Ascending aorta (tissue), 2 donors: ENCODE results near the gene CMIP. TPM values are rescaled to one million over a fixed set of nuclear protein-coding genes. Genes with fewer than 3 reads are reported as not detected.

Experiments used
- DNase-seq, 2 donors: peaks; one replicate each; pipeline ENCODE4 v3.0.0-alpha.2; 2019; ENCODE audit warnings: low spot score in 2 of 2
- H3K27ac ChIP-seq, 2 donors: fragments of 200-600 bp; sonication (generic); one replicate each; pipeline ENCODE4 v1.5.1; 2016 to 2017; ENCODE audit warnings: mild to moderate bottlenecking in 1 of 2
- H3K27me3 ChIP-seq: fragments of 200-600 bp; sonication (generic); one replicate; pipeline ENCODE4 v1.5.1; 2017
- H3K36me3 ChIP-seq, 2 donors: fragments of 200-600 bp; sonication (generic); one replicate each; pipeline ENCODE4 v1.5.1; 2016
- H3K4me1 ChIP-seq, 2 donors: fragments of 200-600 bp; sonication (generic); one replicate each; pipeline ENCODE4 v1.5.1; 2016 to 2017; ENCODE audit warnings: mild to moderate bottlenecking in 1 of 2
- H3K4me3 ChIP-seq, 2 donors: fragments of 200-600 bp; sonication (generic); one replicate each; pipeline ENCODE4 v1.5.1; 2016 to 2017; ENCODE audit warnings: mild to moderate bottlenecking in 1 of 2
- H3K9me3 ChIP-seq, 2 donors: fragments of 200-600 bp; sonication (generic); one replicate each; pipeline ENCODE4 v1.5.1; 2016
- intact Hi-C: fragments of 100-400 bp; cut with DNase I; formaldehyde crosslinking; loops from one replicate; pipeline ENCODE4 v1.15.1; 2023
- total RNA-seq: library from RNA; depleted of rRNA; stranded (reverse); fragments of >200 nt; gene quantifications from one replicate; pipeline ENCODE4 v1.1.0, GENCODE V29; 2016
- TF ChIP-seq, protein P1 (sequence below), 3 experiments: fragments of 200-600 bp in 2 of 3; fragments of 450-650 bp in 1 of 3; sonication (generic) in 2 of 3; IDR thresholded peaks; one replicate each; pipeline ENCODE4 v1.5.1; 2016 to 2019; ENCODE audit warnings: antibody characterized with exemption in 3 of 3, mild to moderate bottlenecking in 1 of 3, moderate library complexity in 1 of 3

Gene CMIP
- total RNA-seq, 1 donor from 2014 or later = 110 TPM

DNA sequence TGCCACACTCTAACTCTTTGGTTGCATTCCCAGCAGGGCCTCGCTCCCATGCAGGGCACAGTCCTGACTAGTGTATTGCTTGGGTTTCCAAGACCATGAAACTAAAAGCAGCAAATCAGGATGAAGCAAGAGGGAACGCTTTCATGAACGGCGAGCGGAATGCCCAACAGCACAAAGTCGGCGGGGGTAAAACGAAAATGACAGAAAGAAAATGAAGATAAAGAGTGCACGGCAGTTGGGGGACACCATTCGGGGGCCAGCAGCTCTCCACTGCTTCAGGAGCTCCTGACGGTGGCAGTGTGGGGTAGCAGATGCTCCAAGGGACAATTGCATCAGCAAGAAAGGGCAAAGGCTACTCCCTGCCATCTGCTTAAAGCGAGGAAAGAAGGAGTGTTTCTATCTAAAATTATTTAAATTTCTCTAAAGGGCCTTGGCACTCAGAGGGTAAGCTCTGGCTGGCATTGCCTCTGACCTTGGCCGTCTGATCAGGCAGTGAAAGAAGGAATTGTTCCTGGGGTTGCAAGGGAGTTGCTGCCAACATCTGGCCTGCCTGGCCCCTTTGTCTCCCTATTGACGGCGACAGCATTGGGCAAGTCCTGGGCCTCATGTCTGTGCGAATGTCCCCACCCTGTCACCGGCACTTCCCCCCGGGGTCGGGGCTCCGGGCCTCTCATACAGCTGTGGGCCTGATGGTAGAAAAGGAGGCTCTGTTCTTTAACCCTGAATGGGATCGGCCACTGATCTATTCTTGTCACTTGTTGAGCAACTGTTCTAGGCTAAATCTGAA lies 138.2 kb downstream of the CMIP start:
- TF ChIP-seq, protein P1, sequence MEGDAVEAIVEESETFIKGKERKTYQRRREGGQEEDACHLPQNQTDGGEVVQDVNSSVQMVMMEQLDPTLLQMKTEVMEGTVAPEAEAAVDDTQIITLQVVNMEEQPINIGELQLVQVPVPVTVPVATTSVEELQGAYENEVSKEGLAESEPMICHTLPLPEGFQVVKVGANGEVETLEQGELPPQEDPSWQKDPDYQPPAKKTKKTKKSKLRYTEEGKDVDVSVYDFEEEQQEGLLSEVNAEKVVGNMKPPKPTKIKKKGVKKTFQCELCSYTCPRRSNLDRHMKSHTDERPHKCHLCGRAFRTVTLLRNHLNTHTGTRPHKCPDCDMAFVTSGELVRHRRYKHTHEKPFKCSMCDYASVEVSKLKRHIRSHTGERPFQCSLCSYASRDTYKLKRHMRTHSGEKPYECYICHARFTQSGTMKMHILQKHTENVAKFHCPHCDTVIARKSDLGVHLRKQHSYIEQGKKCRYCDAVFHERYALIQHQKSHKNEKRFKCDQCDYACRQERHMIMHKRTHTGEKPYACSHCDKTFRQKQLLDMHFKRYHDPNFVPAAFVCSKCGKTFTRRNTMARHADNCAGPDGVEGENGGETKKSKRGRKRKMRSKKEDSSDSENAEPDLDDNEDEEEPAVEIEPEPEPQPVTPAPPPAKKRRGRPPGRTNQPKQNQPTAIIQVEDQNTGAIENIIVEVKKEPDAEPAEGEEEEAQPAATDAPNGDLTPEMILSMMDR (IDR thresholded peaks at IDR 0.05) = no peak
- Histone ChIP-seq H3K27me3 (no peaks in the 10 kb centered on the region), H3K27ac (no peak overlapping the region), H3K9me3 (no peaks in the 10 kb centered on the region), H3K4me3 (no peak overlapping the region), H3K36me3 (no peaks in the 10 kb centered on the region), H3K4me1 (no peaks in the 10 kb centered on the region)
- no peak for DNase-seq
- intact Hi-C loops = no loop called here

DNA sequence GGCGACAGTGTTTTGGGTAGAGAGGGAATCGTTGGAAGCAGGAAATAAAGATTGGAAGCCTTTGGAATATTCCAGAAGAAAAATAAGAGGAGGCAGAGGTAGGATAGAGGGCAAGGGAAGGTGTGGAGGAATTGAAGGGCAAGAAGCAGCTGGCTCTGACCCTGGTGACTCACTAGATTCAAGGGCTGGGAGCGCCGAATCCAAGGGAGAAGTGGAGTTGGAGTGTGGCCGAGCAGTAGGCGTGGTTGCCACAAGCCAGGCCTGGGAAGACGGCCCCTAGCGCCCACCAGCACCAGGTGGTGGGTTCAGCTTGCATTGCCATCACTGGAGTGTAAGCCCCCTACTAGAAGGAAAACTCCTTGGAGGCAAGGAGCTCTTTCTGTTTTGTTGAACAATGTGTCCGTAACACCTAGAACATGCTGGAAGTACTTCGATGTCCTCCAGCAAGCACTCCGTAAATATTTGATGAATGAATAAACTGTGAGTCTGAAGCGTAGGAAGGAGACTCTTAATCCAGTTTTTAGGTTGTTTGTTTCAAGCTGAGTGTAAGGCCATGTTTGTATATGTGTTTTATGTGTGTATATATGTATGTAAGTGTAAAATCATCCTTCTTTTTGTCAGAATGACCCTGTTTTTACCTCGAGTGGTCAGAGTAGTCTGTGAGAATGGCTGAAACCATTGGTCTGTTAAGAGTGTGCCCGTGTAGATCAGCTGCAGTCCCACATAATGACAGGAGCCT lies 139.5 kb downstream of the CMIP start:
- no peaks in the 10 kb centered on the region for H3K4me1 ChIP-seq
- DNase-seq = no peak
- no peaks in the 10 kb centered on the region for H3K9me3 ChIP-seq
- no peak overlapping the region for H3K27ac ChIP-seq
- no peaks in the 10 kb centered on the region for H3K36me3 ChIP-seq
- TF ChIP-seq, protein P1 (IDR thresholded peaks at IDR 0.05) = no peak
- intact Hi-C loops = no loop called here
- H3K27me3 ChIP-seq = no peaks in the 10 kb centered on the region
- H3K4me3 ChIP-seq = no peak overlapping the region

DNA sequence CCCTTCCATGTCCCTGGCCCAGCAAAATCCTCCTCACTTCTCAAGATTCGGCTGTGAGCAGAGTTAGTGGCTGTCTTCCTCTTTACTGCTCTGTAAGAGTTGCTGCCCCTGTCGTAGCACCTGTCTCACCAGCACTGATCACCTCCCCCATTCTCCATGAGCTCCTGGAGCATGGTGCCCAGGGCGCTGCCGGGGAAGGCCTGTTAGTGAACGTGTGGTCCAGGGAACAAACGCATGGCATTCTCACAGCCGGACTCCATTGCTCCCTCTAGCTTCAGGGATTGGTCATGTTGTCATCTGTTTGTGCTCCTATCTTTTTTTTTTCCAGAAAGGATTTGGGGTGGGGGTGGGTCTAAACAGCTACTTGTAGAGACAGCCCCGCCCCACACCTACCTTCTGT lies 141.2 kb downstream of the CMIP start:
- TF ChIP-seq, protein P1 (IDR thresholded peaks at IDR 0.05) = no peak
- H3K9me3 ChIP-seq = no peaks in the 10 kb centered on the region
- no peak overlapping the region for H3K27ac ChIP-seq
- DNase-seq = no peak
- H3K36me3 ChIP-seq = no peaks in the 10 kb centered on the region
- H3K4me1 ChIP-seq = no peaks in the 10 kb centered on the region
- H3K4me3 ChIP-seq = no peak overlapping the region
- H3K27me3 ChIP-seq = no peaks in the 10 kb centered on the region
- intact Hi-C loops = no loop called here

DNA sequence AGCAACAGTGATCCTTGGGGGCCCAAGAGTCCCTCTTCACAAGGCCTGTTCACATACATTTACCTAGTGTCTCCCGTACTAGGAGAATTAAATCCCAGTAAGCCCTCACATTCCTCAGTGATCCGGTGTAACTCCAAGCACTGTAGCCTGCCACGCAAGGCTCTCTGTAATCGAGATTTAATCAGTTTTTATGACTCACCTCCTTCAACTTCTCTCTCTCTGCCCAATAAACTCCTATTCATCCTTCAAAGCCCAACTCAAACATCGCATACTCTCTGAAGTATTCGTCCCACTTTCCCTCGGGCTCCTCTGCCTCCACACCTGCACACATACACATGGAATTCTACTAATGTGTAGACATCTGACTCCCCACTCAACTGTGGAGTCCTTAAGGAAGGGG lies 141.8 kb downstream of the CMIP start:
- no peaks in the 10 kb centered on the region for H3K4me1 ChIP-seq
- H3K27me3 ChIP-seq = no peaks in the 10 kb centered on the region
- TF ChIP-seq, protein P1 (IDR thresholded peaks at IDR 0.05) = no peak
- no peak for DNase-seq
- intact Hi-C loops = no loop called here
- H3K27ac ChIP-seq = no peak overlapping the region
- H3K9me3 ChIP-seq = no peaks in the 10 kb centered on the region
- H3K4me3 ChIP-seq = no peak overlapping the region
- no peaks in the 10 kb centered on the region for H3K36me3 ChIP-seq

DNA sequence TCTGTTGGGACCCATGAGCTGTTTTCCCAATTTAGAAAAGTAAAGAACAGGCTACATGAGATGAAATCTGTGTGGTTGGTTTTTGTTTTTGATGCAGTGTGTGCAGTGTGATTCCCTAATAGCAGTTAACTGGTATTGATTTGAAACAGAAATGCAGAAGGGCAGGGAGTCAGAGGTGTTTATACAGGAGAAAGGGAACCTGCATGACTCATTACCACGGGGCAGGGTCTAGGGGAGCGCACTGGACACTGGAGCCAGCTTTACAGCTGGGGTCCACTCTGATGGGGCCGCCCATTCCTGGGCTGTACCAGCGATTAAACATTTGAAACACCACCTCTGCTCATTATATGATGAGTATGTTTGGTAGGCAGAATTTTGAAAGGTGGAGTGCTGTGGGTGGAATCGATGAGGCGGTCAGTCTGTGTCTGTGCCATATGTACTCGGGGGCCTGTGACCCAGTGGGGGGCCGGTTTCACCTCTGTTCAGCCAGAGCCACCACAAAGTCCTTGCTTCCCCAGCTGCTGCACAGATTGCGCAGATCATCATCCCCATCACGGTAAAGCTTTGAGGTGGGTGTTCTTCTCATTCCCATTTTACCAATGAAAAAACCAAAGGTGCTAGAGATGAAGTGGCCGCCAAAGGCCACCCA lies 142.5 kb downstream of the CMIP start:
- no peak overlapping the region for H3K4me3 ChIP-seq
- no peaks in the 10 kb centered on the region for H3K4me1 ChIP-seq
- intact Hi-C loops = no loop called here
- no peak overlapping the region for H3K27ac ChIP-seq
- TF ChIP-seq, protein P1 (IDR thresholded peaks at IDR 0.05) = no peak
- no peaks in the 10 kb centered on the region for H3K27me3 ChIP-seq
- no peak for DNase-seq
- H3K9me3 ChIP-seq = no peaks in the 10 kb centered on the region
- no peaks in the 10 kb centered on the region for H3K36me3 ChIP-seq
